Epithelial cell of esophagus (primary cell): Measurements from ENCODE around the gene TNNC1.

Experiments used
- DNase-seq: peaks from one replicate; pipeline ENCODE4 v3.0.0; 2010; ENCODE audit warnings: low read depth
- H3K4me3 ChIP-seq: 2 replicates; pipeline ENCODE4 v1.5.1; 2011; ENCODE audit warnings: mild to moderate bottlenecking, low read length, control low read depth
- CTCF ChIP-seq: IDR thresholded peaks from 2 replicates; pipeline ENCODE4 v1.5.1; 2011; ENCODE audit warnings: low read depth, mild to moderate bottlenecking, low read length, control low read depth, inconsistent platforms; ENCODE audit not compliant: insufficient read depth; ENCODE audit errors: missing control alignments

TNNC1 gene

GRCh38 chr3:52431459-52432223 lies 22.2 kb downstream of the TNNC1 start:
- no peak for TF ChIP-seq CTCF
- no peak for DNase-seq
- H3K4me3 ChIP-seq: no peak overlapping the region

- no peak for TF ChIP-seq CTCF
- no peak for DNase-seq
Measured at GRCh38 chr3:52430416-52430810, 23.4 kb downstream of the TNNC1 start.

GRCh38 chr3:52429779-52430415 lies 23.9 kb downstream of the TNNC1 start:
- no peak for TF ChIP-seq CTCF
- no peak overlapping the region for H3K4me3 ChIP-seq

More at GRCh38 chr3:52430416-52430810, 23.4 kb downstream of the TNNC1 start:
- no peak overlapping the region for H3K4me3 ChIP-seq

GRCh38 chr3:52429031-52429430 lies 24.8 kb downstream of the TNNC1 start:
- TF ChIP-seq CTCF: no peak
- no peak overlapping the region for H3K4me3 ChIP-seq

More at GRCh38 chr3:52429779-52430415, 23.9 kb downstream of the TNNC1 start:
- no peak for DNase-seq

GRCh38 chr3:52428151-52429005 lies 25.5 kb downstream of the TNNC1 start:
- peak; percentile 84 for TF ChIP-seq CTCF
- no peak overlapping the region for H3K4me3 ChIP-seq
- peak; percentile 78 for DNase-seq

More at GRCh38 chr3:52429031-52429430, 24.8 kb downstream of the TNNC1 start:
- DNase-seq: no peak

- no peak overlapping the region for H3K4me3 ChIP-seq
- no peak for TF ChIP-seq CTCF
- DNase-seq: no peak
Measured at GRCh38 chr3:52423173-52423572, 30.7 kb downstream of the TNNC1 start.
